Fibroblast of lung (primary cell): ENCODE results near the gene TTC3. TPM values are rescaled to one million over a fixed set of nuclear protein-coding genes. Genes with fewer than 3 reads are reported as not detected.

ENCODE experiments used
- DNase-seq, 2 donors: peaks; one replicate each; pipeline versions ENCODE4 v3.0.0 to v3.0.0-alpha.2; 2010; ENCODE audit warnings: low read depth in 2 of 2
- H2AFZ ChIP-seq: 2 replicates; pipeline ENCODE4 v1.5.1; 2012; ENCODE audit warnings: low read length, control low read depth, inconsistent platforms
- H3K27ac ChIP-seq: 2 replicates; pipeline ENCODE4 v1.5.1; 2011; ENCODE audit warnings: low read length, control low read depth; ENCODE audit not compliant: insufficient read depth
- H3K27me3 ChIP-seq: 2 replicates; pipeline ENCODE4 v1.5.1; 2011; ENCODE audit warnings: mild to moderate bottlenecking, low read length; ENCODE audit not compliant: control insufficient read depth, insufficient read depth
- H3K36me3 ChIP-seq: 2 replicates; pipeline ENCODE4 v1.5.1; 2011; ENCODE audit warnings: low read length; ENCODE audit not compliant: control insufficient read depth, insufficient read depth
- H3K4me1 ChIP-seq: 2 replicates; pipeline ENCODE4 v1.5.1; 2011; ENCODE audit warnings: low read length; ENCODE audit not compliant: control insufficient read depth, insufficient read depth; ENCODE audit errors: extremely low read depth
- H3K4me2 ChIP-seq: 2 replicates; pipeline ENCODE4 v1.5.1; 2011; ENCODE audit warnings: low read length, control low read depth; ENCODE audit not compliant: insufficient read depth; ENCODE audit errors: extremely low read depth
- H3K4me3 ChIP-seq, 4 experiments: fragments of 200-600 bp in 1 of 4; sonication (generic) in 1 of 4; replicated peaks in 1 of 4; 2 replicates each; pipeline ENCODE4 v1.5.1; 2011 to 2016; ENCODE audit warnings: low read length in 4 of 4, low read depth in 3 of 4, mild to moderate bottlenecking in 3 of 4, control low read depth in 2 of 4, inconsistent platforms in 1 of 4, mixed read lengths in 1 of 4; ENCODE audit not compliant: insufficient read depth in 1 of 4; ENCODE audit errors: control extremely low read depth in 1 of 4
- H3K79me2 ChIP-seq: 2 replicates; pipeline ENCODE4 v1.5.1; 2012; ENCODE audit warnings: mild to moderate bottlenecking, low read length, inconsistent platforms; ENCODE audit not compliant: control insufficient read depth, insufficient read depth
- H3K9ac ChIP-seq: 2 replicates; pipeline ENCODE4 v1.5.1; 2011; ENCODE audit warnings: mild to moderate bottlenecking, low read length, control low read depth; ENCODE audit not compliant: insufficient read depth
- H3K9me3 ChIP-seq: 2 replicates; pipeline ENCODE4 v1.5.1; 2012; ENCODE audit warnings: low read depth, low read length; ENCODE audit not compliant: control insufficient read depth, insufficient read depth
- H4K20me1 ChIP-seq: 2 replicates; pipeline ENCODE4 v1.5.1; 2011; ENCODE audit warnings: low read length; ENCODE audit not compliant: control insufficient read depth, insufficient read depth; ENCODE audit errors: extremely low read depth
- CTCF ChIP-seq, 2 donors: IDR thresholded peaks in 1 of 2; conservative IDR thresholded peaks in 1 of 2; 1 replicate in 1 of 2; 2 replicates in 1 of 2; pipeline ENCODE4 v1.5.1; 2011 to 2012; ENCODE audit warnings: low read length in 2 of 2, control low read depth in 1 of 2, inconsistent platforms in 1 of 2, low read depth in 1 of 2, mild to moderate bottlenecking in 1 of 2
- EZH2 ChIP-seq: IDR thresholded peaks from 2 replicates; pipeline ENCODE4 v1.5.1; 2012; ENCODE audit warnings: low read length, control low read depth, mild to moderate bottlenecking; ENCODE audit errors: missing control alignments
- polyA plus RNA-seq, 2 donors: library from polyadenylated mRNA; depleted of rRNA in 1 of 2; stranded (reverse) in 1 of 2; unstranded in 1 of 2; fragments of >200 nt; gene quantifications; 2 replicates each; pipeline ENCODE4 v1.2.1, GENCODE V29; 2011 to 2012; ENCODE audit warnings: missing spikeins in 1 of 2
- total RNA-seq: library from RNA; depleted of rRNA; stranded (reverse); fragments of >200 nt; gene quantifications from 2 replicates; pipeline ENCODE4 v1.2.1, GENCODE V29; 2014

TTC3 gene
- total and polyA plus RNA-seq, 2 donors (not counting 1 experiment from before 2014, with no cell fraction given), result 121 to 224 TPM

- DNase-seq, result peak in 1 of 2 donors; percentile 62
- H3K27me3 ChIP-seq, result no peaks in the 10 kb centered on the region
- H2AFZ ChIP-seq, result no peak overlapping the region
- H3K9ac ChIP-seq, result no peak overlapping the region
- no peaks in the 10 kb centered on the region for H4K20me1 ChIP-seq
- H3K4me1 ChIP-seq, result no peaks in the 10 kb centered on the region
- H3K4me2 ChIP-seq, result no peak overlapping the region
- H3K9me3 ChIP-seq, result no peaks in the 10 kb centered on the region
- no peak overlapping the region for H3K4me3 ChIP-seq
- H3K36me3 ChIP-seq, result peaks cover 3% of the 10 kb centered on the region
- TF ChIP-seq CTCF (conservative IDR thresholded peaks at IDR 0.05 in 1 of 2, IDR thresholded peaks at IDR 0.05 in 1 of 2; ENCODE audit: low read depth in 1 of 2, low read length in 2 of 2), result no peak
- no peak for TF ChIP-seq EZH2
- no peak overlapping the region for H3K27ac ChIP-seq
- H3K79me2 ChIP-seq, result no peaks in the 10 kb centered on the region
Measured at GRCh38 chr21:37164742-37165141, 91.7 kb downstream of the TTC3 start.

GRCh38 chr21:37165586-37165985 is 92.5 kb downstream of the TTC3 start:
- H3K79me2 ChIP-seq, result no peaks in the 10 kb centered on the region
- no peak overlapping the region for H2AFZ ChIP-seq
- DNase-seq, result no peak
- H3K9ac ChIP-seq, result no peak overlapping the region
- H3K4me3 ChIP-seq, result no peak overlapping the region
- no peaks in the 10 kb centered on the region for H4K20me1 ChIP-seq
- H3K27me3 ChIP-seq, result no peaks in the 10 kb centered on the region
- H3K36me3 ChIP-seq, result peaks cover 3% of the 10 kb centered on the region
- H3K4me2 ChIP-seq, result no peak overlapping the region
- H3K27ac ChIP-seq, result no peak overlapping the region
- TF ChIP-seq EZH2 (no peak), CTCF (conservative IDR thresholded peaks at IDR 0.05 in 1 of 2, IDR thresholded peaks at IDR 0.05 in 1 of 2; ENCODE audit: low read depth in 1 of 2, low read length in 2 of 2) (no peak)
- H3K4me1 ChIP-seq, result no peaks in the 10 kb centered on the region
- no peaks in the 10 kb centered on the region for H3K9me3 ChIP-seq

- H4K20me1 ChIP-seq, result no peaks in the 10 kb centered on the region
- H3K36me3 ChIP-seq, result peaks cover 3% of the 10 kb centered on the region
- H3K27me3 ChIP-seq, result no peaks in the 10 kb centered on the region
- H3K9ac ChIP-seq, result no peak overlapping the region
- no peak overlapping the region for H3K27ac ChIP-seq
- TF ChIP-seq CTCF (conservative IDR thresholded peaks at IDR 0.05 in 1 of 2, IDR thresholded peaks at IDR 0.05 in 1 of 2; ENCODE audit: low read depth in 1 of 2, low read length in 2 of 2) (no peak), EZH2 (no peak)
- H3K4me2 ChIP-seq, result no peak overlapping the region
- DNase-seq, result no peak
- H2AFZ ChIP-seq, result no peak overlapping the region
- no peak overlapping the region for H3K4me3 ChIP-seq
- no peaks in the 10 kb centered on the region for H3K9me3 ChIP-seq
- H3K4me1 ChIP-seq, result no peaks in the 10 kb centered on the region
- no peaks in the 10 kb centered on the region for H3K79me2 ChIP-seq
Measured at GRCh38 chr21:37166733-37167132, 93.7 kb downstream of the TTC3 start.
